B cell (primary cell): ENCODE results near the gene SCMH1. TPM values are rescaled to one million over a fixed set of nuclear protein-coding genes. Genes with fewer than 3 reads are reported as not detected.

Source experiments
- ATAC-seq: fragments of 200-7000 bp; cut with Tn5 transposase; one replicate; pipeline ENCODE4 v1.10.0; 2021; ENCODE audit warnings: low read depth, mild to moderate bottlenecking, moderate number of reproducible peaks, moderate library complexity
- CTCF ChIA-PET: fragments of 350-600 bp; sonication (Branson Sonifier 250); formaldehyde crosslinking; loops from one replicate; lab custom pipeline; 2021; ENCODE audit warnings: antibody characterized with exemption, inconsistent platforms; lab: Charles Lee
- POLR2A ChIA-PET: fragments of 350-600 bp; sonication (Branson Sonifier 250); formaldehyde crosslinking; loops from one replicate; lab custom pipeline; 2021; ENCODE audit warnings: antibody characterized with exemption; lab: Charles Lee
- DNase-seq: peaks from one replicate; pipeline ENCODE4 v3.0.0; 2013
- H2AFZ ChIP-seq: 2 replicates; pipeline ENCODE4 v1.6.1; 2012; ENCODE audit warnings: mild to moderate bottlenecking, low read depth, low read length; ENCODE audit not compliant: insufficient read depth, poor library complexity, severe bottlenecking
- H3K27ac ChIP-seq, 2 donors: 1 replicate in 1 of 2; 2 replicates in 1 of 2; pipeline ENCODE4 v1.5.1; 2012 to 2013; ENCODE audit warnings: low read length in 2 of 2, mild to moderate bottlenecking in 2 of 2, moderate library complexity in 1 of 2
- H3K27me3 ChIP-seq, 4 experiments: fragments of 200-600 bp in 1 of 4; sonication (generic) in 1 of 4; replicated peaks in 1 of 4; 1 replicate in 2 of 4; 2 replicates in 2 of 4; pipeline versions ENCODE4 v1.6.1 to v1.7.0; 2013 to 2016; ENCODE audit warnings: low read length in 3 of 4, mild to moderate bottlenecking in 2 of 4, mixed read lengths in 1 of 4, moderate library complexity in 1 of 4; ENCODE audit not compliant: insufficient read depth in 4 of 4, control insufficient read depth in 3 of 4; ENCODE audit errors: control extremely low read depth in 1 of 4
- H3K36me3 ChIP-seq, 2 experiments: replicated peaks in 1 of 2; 1 replicate in 1 of 2; 2 replicates in 1 of 2; pipeline versions ENCODE4 v1.6.1 to v1.7.1; 2013; ENCODE audit warnings: low read length in 1 of 2; ENCODE audit not compliant: insufficient read depth in 2 of 2, control insufficient read depth in 1 of 2; ENCODE audit errors: control extremely low read depth in 1 of 2, extremely low read depth in 1 of 2
- H3K4me1 ChIP-seq, 2 donors: fragments of 200-600 bp in 1 of 2; sonication (generic) in 1 of 2; 1 replicate in 1 of 2; 2 replicates in 1 of 2; pipeline versions ENCODE4 v1.5.1 to v1.6.1; 2013 to 2017; ENCODE audit warnings: low read length in 2 of 2; ENCODE audit not compliant: control insufficient read depth in 2 of 2, insufficient read depth in 2 of 2
- H3K4me2 ChIP-seq: replicated peaks from 2 replicates; pipeline ENCODE3; 2012; ENCODE audit warnings: mild to moderate bottlenecking, low read depth, low read length; ENCODE audit not compliant: poor library complexity, severe bottlenecking
- H3K4me3 ChIP-seq, 5 experiments: fragments of 200-600 bp in 1 of 5; sonication (generic) in 1 of 5; 1 replicate in 3 of 5; 2 replicates in 2 of 5; pipeline versions ENCODE4 v1.5.1 to v1.7.0; 2011 to 2016; ENCODE audit warnings: low read length in 4 of 5, mild to moderate bottlenecking in 4 of 5, low read depth in 2 of 5, control low read depth in 1 of 5, moderate library complexity in 1 of 5; ENCODE audit not compliant: insufficient read depth in 1 of 5; ENCODE audit errors: control extremely low read depth in 1 of 5, extremely low read depth in 1 of 5
- H3K79me2 ChIP-seq: fragments of 200-600 bp; sonication (generic); one replicate; pipeline ENCODE4 v1.6.0; 2016; ENCODE audit warnings: low read length; ENCODE audit not compliant: control insufficient read depth, insufficient read depth
- H3K9ac ChIP-seq: fragments of 200-600 bp; sonication (generic); 2 replicates; pipeline ENCODE4 v1.6.1; 2017; ENCODE audit warnings: mild to moderate bottlenecking, low read length, moderate library complexity
- H3K9me3 ChIP-seq, 3 donors: one replicate each; pipeline versions ENCODE4 v1.6.1 to v1.7.1; 2013; ENCODE audit warnings: low read length in 2 of 3; ENCODE audit not compliant: control insufficient read depth in 2 of 3, insufficient read depth in 1 of 3; ENCODE audit errors: control extremely low read depth in 1 of 3
- H4K20me1 ChIP-seq: 2 replicates; pipeline ENCODE4 v1.6.0; 2012; ENCODE audit warnings: mild to moderate bottlenecking, low read length; ENCODE audit not compliant: insufficient read depth, control insufficient read depth, poor library complexity, severe bottlenecking
- H3K27ac Mint-ChIP-seq: one replicate; pipeline ENCODE4 v1.8.0; 2021; ENCODE audit warnings: mixed read lengths
- H3K27me3 Mint-ChIP-seq: one replicate; pipeline ENCODE4 v1.8.0; 2021; ENCODE audit warnings: mixed read lengths
- H3K4me1 Mint-ChIP-seq: one replicate; pipeline ENCODE4 v1.8.0; 2021; ENCODE audit warnings: mixed read lengths
- H3K4me3 Mint-ChIP-seq: one replicate; pipeline ENCODE4 v1.8.0; 2021; ENCODE audit warnings: mixed read lengths
- H3K9me3 Mint-ChIP-seq: one replicate; pipeline ENCODE4 v1.8.0; 2022; ENCODE audit warnings: mixed read lengths; ENCODE audit not compliant: insufficient read depth
- CTCF ChIP-seq: fragments of 200-600 bp; IDR thresholded peaks from one replicate; pipeline ENCODE4 v1.8.0; 2022; ENCODE audit warnings: antibody characterized with exemption, mild to moderate bottlenecking
- EZH2 ChIP-seq: IDR thresholded peaks from 2 replicates; pipeline ENCODE4 v1.6.1; 2012; ENCODE audit warnings: borderline replicate concordance, low read depth, mild to moderate bottlenecking, moderate library complexity, low read length; ENCODE audit not compliant: insufficient read depth, poor library complexity, severe bottlenecking
- WGBS: methylation state at CpG from one replicate; pipeline ENCODE4 v1.1.5; 2013; ENCODE audit warnings: missing lambda C conversion rate; ENCODE audit not compliant: insufficient coverage; 5-methylcytosine and 5-hydroxymethylcytosine counted together
- intact Hi-C: fragments of 100-400 bp; cut with micrococcal nuclease; formaldehyde crosslinking; loops from one replicate; pipeline ENCODE4 v1.10.0; 2022
- polyA plus RNA-seq: library from polyadenylated mRNA; depleted of rRNA; stranded (reverse); fragments of >200 nt; gene quantifications from 2 replicates; pipeline ENCODE4 v1.2.3, GENCODE V29; 2012
- total RNA-seq, 2 donors: library from RNA; stranded (reverse); fragments of 120-200 nt in 1 of 2; gene quantifications; 1 replicate in 1 of 2; 2 replicates in 1 of 2; pipeline versions ENCODE4 v1.2.3 to v1.2.4, GENCODE V29; 2013 to 2022

The SCMH1 gene
- total and polyA plus RNA-seq, 2 donors (not counting 1 experiment from before 2014, with no cell fraction given), result 29.4 to 33.3 TPM

GRCh38 chr1:41018018-41018410 is 224.1 kb downstream of the SCMH1 start:
- H3K9me3 ChIP-seq, result peaks cover 0 to 4% (median 0%) of the 10 kb centered on the region in 3 donors
- no peaks in the 10 kb centered on the region for H4K20me1 ChIP-seq
- peaks cover 6 to 20% of the 10 kb centered on the region in 2 donors for H3K4me1 ChIP-seq
- ATAC-seq (no peak), DNase-seq (no peak)
- no peak overlapping the region for H3K9ac ChIP-seq
- H3K79me2 ChIP-seq, result no peaks in the 10 kb centered on the region
- ChIA-PET CTCF (no interaction called here), POLR2A (no interaction called here)
- Mint-ChIP-seq H3K4me1 (peaks cover 32% of the 10 kb centered on the region), H3K27ac (no peak overlapping the region), H3K9me3 (no peaks in the 10 kb centered on the region), H3K27me3 (no peaks in the 10 kb centered on the region), H3K4me3 (no peak overlapping the region)
- no peak overlapping the region for H3K4me2 ChIP-seq
- peaks cover 0 to 3% of the 10 kb centered on the region in 2 experiments for H3K36me3 ChIP-seq
- no peak overlapping the region for H2AFZ ChIP-seq
- no peaks in the 10 kb centered on the region for H3K27me3 ChIP-seq
- intact Hi-C loops, result no loop called here
- no peak overlapping the region for H3K4me3 ChIP-seq
- H3K27ac ChIP-seq, result no peak overlapping the region
- no peak for TF ChIP-seq EZH2
- no peak for TF ChIP-seq CTCF
- WGBS, result 97% methylated on average over 6 of the region's 8 CpGs

- H2AFZ ChIP-seq, result no peak overlapping the region
- no peak overlapping the region for H3K4me3 ChIP-seq
- peaks cover 0 to 4% (median 0%) of the 10 kb centered on the region in 3 donors for H3K9me3 ChIP-seq
- H3K27me3 Mint-ChIP-seq, result no peaks in the 10 kb centered on the region
- no peak for TF ChIP-seq CTCF
- TF ChIP-seq EZH2, result no peak
- intact Hi-C loops, result no loop called here
- no peaks in the 10 kb centered on the region for H3K9me3 Mint-ChIP-seq
- H3K4me1 Mint-ChIP-seq, result peaks cover 32% of the 10 kb centered on the region
- no peak overlapping the region for H3K4me2 ChIP-seq
- ChIA-PET CTCF (no interaction called here), POLR2A (no interaction called here)
- ATAC-seq (no peak), DNase-seq (no peak)
- H3K36me3 ChIP-seq, result peaks cover 0 to 8% of the 10 kb centered on the region in 2 experiments
- H3K4me1 ChIP-seq, result peaks cover 6 to 20% of the 10 kb centered on the region in 2 donors
- H4K20me1 ChIP-seq, result no peaks in the 10 kb centered on the region
- no peak overlapping the region for H3K27ac ChIP-seq
- WGBS, result 98% methylated on average over 44 of the region's 44 CpGs
- H3K27ac Mint-ChIP-seq, result no peak overlapping the region
- H3K79me2 ChIP-seq, result no peaks in the 10 kb centered on the region
- no peak overlapping the region for H3K9ac ChIP-seq
- no peak overlapping the region for H3K4me3 Mint-ChIP-seq
- H3K27me3 ChIP-seq, result no peaks in the 10 kb centered on the region
These were observed 224.7 kb downstream of the SCMH1 start for GRCh38 chr1:41017141-41018017.
